Measurements from ENCODE around the gene RBM12. TPM values are rescaled to one million over a fixed set of nuclear protein-coding genes. Genes with fewer than 3 reads are reported as not detected.

The RBM12 gene
- polyA plus RNA-seq, 1 donor from 2014 or later = 53.9 TPM

GRCh38 chr20:35630636-35631035, 34.1 kb downstream of the RBM12 start:
- peaks cover 16% of the 10 kb centered on the region for H3K79me2 ChIP-seq (replicated peaks; ENCODE audit: insufficient read depth, low read length)
- H3K36me3 ChIP-seq (ENCODE audit: insufficient read depth, low read length) = no peaks in the 10 kb centered on the region
- H3K9me2 ChIP-seq (ENCODE audit: insufficient read depth, low read length) = no peaks in the 10 kb centered on the region
- H3K9ac ChIP-seq (ENCODE audit: low read length) = no peak overlapping the region
- no peaks in the 10 kb centered on the region for H3F3A ChIP-seq (ENCODE audit: insufficient read depth, low read length, poor library complexity, severe bottlenecking)
- no peaks in the 10 kb centered on the region for H3K9me3 ChIP-seq (ENCODE audit: low read length)
- H2AFZ ChIP-seq (ENCODE audit: low read depth, low read length) = no peak overlapping the region
- H3K4me3 ChIP-seq (ENCODE audit: low read length) = no peak overlapping the region
- H3K27me3 ChIP-seq (ENCODE audit: insufficient read depth, low read depth, low read length) = no peaks in the 10 kb centered on the region
- no peak overlapping the region for H3K27ac ChIP-seq (ENCODE audit: low read length)
- H3K4me2 ChIP-seq (ENCODE audit: low read length) = no peak overlapping the region
- TF ChIP-seq SMC3 (conservative IDR thresholded peaks at IDR 0.05; ENCODE audit: poor library complexity) = no peak
- TF ChIP-seq MXI1 (conservative IDR thresholded peaks at IDR 0.05; ENCODE audit: poor library complexity, severe bottlenecking) = no peak
- TF ChIP-seq TAF1 (IDR thresholded peaks at IDR 0.05; ENCODE audit: low read depth) = no peak
- no peak for TF ChIP-seq RAD21 (conservative IDR thresholded peaks at IDR 0.05)
- TF ChIP-seq, protein P1, sequence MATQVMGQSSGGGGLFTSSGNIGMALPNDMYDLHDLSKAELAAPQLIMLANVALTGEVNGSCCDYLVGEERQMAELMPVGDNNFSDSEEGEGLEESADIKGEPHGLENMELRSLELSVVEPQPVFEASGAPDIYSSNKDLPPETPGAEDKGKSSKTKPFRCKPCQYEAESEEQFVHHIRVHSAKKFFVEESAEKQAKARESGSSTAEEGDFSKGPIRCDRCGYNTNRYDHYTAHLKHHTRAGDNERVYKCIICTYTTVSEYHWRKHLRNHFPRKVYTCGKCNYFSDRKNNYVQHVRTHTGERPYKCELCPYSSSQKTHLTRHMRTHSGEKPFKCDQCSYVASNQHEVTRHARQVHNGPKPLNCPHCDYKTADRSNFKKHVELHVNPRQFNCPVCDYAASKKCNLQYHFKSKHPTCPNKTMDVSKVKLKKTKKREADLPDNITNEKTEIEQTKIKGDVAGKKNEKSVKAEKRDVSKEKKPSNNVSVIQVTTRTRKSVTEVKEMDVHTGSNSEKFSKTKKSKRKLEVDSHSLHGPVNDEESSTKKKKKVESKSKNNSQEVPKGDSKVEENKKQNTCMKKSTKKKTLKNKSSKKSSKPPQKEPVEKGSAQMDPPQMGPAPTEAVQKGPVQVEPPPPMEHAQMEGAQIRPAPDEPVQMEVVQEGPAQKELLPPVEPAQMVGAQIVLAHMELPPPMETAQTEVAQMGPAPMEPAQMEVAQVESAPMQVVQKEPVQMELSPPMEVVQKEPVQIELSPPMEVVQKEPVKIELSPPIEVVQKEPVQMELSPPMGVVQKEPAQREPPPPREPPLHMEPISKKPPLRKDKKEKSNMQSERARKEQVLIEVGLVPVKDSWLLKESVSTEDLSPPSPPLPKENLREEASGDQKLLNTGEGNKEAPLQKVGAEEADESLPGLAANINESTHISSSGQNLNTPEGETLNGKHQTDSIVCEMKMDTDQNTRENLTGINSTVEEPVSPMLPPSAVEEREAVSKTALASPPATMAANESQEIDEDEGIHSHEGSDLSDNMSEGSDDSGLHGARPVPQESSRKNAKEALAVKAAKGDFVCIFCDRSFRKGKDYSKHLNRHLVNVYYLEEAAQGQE (IDR thresholded peaks at IDR 0.05; ENCODE audit: borderline replicate concordance) = no peak
- TF ChIP-seq EZH2 (IDR thresholded peaks at IDR 0.05; ENCODE audit: borderline replicate concordance, insufficient read depth, low read length, poor library complexity, severe bottlenecking) = no peak
- no peak for TF ChIP-seq POLR2AphosphoS5 (IDR thresholded peaks at IDR 0.05)
- no peak for TF ChIP-seq CTCF (IDR thresholded peaks at IDR 0.05; ENCODE audit: poor library complexity, severe bottlenecking)
- TF ChIP-seq EP300 (conservative IDR thresholded peaks at IDR 0.05; ENCODE audit: poor library complexity, severe bottlenecking) = no peak
- H4K20me1 ChIP-seq (ENCODE audit: insufficient read depth) = no peaks in the 10 kb centered on the region

- H3K4me3 ChIP-seq (ENCODE audit: low read length) = no peak overlapping the region
- no peak overlapping the region for H2AFZ ChIP-seq (ENCODE audit: low read depth, low read length)
- H3K27ac ChIP-seq (ENCODE audit: low read length) = no peak overlapping the region
- H3K9me2 ChIP-seq (ENCODE audit: insufficient read depth, low read length) = no peaks in the 10 kb centered on the region
- no peaks in the 10 kb centered on the region for H4K20me1 ChIP-seq (ENCODE audit: insufficient read depth)
- no peak overlapping the region for H3K9ac ChIP-seq (ENCODE audit: low read length)
- no peaks in the 10 kb centered on the region for H3K9me3 ChIP-seq (ENCODE audit: low read length)
- no peaks in the 10 kb centered on the region for H3F3A ChIP-seq (ENCODE audit: insufficient read depth, low read length, poor library complexity, severe bottlenecking)
- no peak overlapping the region for H3K4me2 ChIP-seq (ENCODE audit: low read length)
- H3K36me3 ChIP-seq (ENCODE audit: insufficient read depth, low read length) = no peaks in the 10 kb centered on the region
- peaks cover 10% of the 10 kb centered on the region for H3K79me2 ChIP-seq (replicated peaks; ENCODE audit: insufficient read depth, low read length)
- TF ChIP-seq SMC3 (conservative IDR thresholded peaks at IDR 0.05; ENCODE audit: poor library complexity) = no peak
- no peak for TF ChIP-seq TAF1 (IDR thresholded peaks at IDR 0.05; ENCODE audit: low read depth)
- TF ChIP-seq RAD21 (conservative IDR thresholded peaks at IDR 0.05) = no peak
- TF ChIP-seq EP300 (conservative IDR thresholded peaks at IDR 0.05; ENCODE audit: poor library complexity, severe bottlenecking) = no peak
- H3K27me3 ChIP-seq (ENCODE audit: insufficient read depth, low read depth, low read length) = no peaks in the 10 kb centered on the region
Measured at GRCh38 chr20:35629427-35630145, 35.1 kb downstream of the RBM12 start.

All from neural cell (in vitro differentiated cells).